Astrocyte (in vitro differentiated cells and primary cell): ENCODE data around the gene GSE1.

Experiments
- CTCF ChIP-seq: IDR thresholded peaks from 2 replicates; pipeline ENCODE4 v1.5.1; 2011; ENCODE audit warnings: low read depth, mild to moderate bottlenecking, inconsistent platforms, low read length, moderate library complexity; ENCODE audit not compliant: insufficient read depth
- EZH2 ChIP-seq: IDR thresholded peaks from 2 replicates; pipeline ENCODE4 v1.6.1; 2012; ENCODE audit warnings: mild to moderate bottlenecking, low read length, inconsistent platforms; ENCODE audit not compliant: insufficient read depth

GRCh38 chr16:85724936-85725335 is 111.8 kb downstream of the GSE1 start:
- TF ChIP-seq CTCF (no peak), EZH2 (no peak)
